Measurements from ENCODE around the gene ABR.
A peak's percentile ranks its signal among the peaks of the same experiment; 100 is the strongest.
"Not testable (repeated sequence)": the region's sequence is repeated elsewhere in the genome, so short reads cannot be mapped to it uniquely, and the experiment has no call there.

The ABR gene

DNA sequence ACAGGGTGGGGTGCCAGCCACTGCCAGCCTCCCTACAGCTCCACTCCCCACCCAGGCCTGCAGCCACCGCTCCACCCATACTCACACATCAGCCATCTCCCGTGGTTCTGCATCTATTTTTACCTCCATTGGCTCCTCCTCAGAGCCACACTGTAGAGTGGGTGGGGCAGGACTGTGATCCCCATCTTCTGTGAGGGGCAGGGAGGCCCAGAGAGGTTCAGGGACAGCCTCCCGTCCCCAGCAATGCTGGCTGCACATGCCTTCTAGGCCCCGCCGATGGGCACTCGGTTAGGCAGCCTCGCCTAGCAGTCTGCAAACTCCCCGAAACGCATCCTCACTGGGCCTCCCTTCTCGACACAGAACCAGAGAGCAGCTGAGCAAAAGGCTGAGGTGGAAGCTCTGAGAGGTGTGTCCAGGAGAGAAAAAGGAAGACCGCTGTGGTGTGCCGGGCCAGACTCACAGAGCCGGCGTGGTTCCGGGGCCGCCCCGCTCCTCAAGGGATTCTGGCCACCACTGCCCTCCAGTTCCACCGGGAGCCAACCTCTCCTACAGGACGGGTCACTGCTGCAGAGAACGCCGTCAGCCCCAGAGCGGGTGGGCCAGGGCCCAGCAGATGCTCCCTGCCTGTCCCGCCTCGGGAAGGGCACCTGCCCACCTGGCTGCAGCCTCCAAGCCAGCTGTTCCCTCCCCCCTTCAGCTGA lies 71.9 kb downstream of the ABR start:
- DNase-seq: no peak
- no peaks in the 10 kb centered on the region for H3K27me3 ChIP-seq (replicated peaks)
- H3K36me3 ChIP-seq (replicated peaks): peaks cover 3% of the 10 kb centered on the region
- in situ Hi-C loops (cut with HindIII; ENCODE audit: low pct_ligation_motif_present, low sequenced_read_pairs): no loop called here
- peak overlapping the region; percentile 75 for H3K4me3 ChIP-seq (ENCODE audit: low read depth, low read length)
- TF ChIP-seq, protein P1, sequence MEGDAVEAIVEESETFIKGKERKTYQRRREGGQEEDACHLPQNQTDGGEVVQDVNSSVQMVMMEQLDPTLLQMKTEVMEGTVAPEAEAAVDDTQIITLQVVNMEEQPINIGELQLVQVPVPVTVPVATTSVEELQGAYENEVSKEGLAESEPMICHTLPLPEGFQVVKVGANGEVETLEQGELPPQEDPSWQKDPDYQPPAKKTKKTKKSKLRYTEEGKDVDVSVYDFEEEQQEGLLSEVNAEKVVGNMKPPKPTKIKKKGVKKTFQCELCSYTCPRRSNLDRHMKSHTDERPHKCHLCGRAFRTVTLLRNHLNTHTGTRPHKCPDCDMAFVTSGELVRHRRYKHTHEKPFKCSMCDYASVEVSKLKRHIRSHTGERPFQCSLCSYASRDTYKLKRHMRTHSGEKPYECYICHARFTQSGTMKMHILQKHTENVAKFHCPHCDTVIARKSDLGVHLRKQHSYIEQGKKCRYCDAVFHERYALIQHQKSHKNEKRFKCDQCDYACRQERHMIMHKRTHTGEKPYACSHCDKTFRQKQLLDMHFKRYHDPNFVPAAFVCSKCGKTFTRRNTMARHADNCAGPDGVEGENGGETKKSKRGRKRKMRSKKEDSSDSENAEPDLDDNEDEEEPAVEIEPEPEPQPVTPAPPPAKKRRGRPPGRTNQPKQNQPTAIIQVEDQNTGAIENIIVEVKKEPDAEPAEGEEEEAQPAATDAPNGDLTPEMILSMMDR (IDR thresholded peaks at IDR 0.05; ENCODE audit: low read depth, low read length, missing control alignments): no peak
- H3K27ac ChIP-seq: no peak overlapping the region

DNA sequence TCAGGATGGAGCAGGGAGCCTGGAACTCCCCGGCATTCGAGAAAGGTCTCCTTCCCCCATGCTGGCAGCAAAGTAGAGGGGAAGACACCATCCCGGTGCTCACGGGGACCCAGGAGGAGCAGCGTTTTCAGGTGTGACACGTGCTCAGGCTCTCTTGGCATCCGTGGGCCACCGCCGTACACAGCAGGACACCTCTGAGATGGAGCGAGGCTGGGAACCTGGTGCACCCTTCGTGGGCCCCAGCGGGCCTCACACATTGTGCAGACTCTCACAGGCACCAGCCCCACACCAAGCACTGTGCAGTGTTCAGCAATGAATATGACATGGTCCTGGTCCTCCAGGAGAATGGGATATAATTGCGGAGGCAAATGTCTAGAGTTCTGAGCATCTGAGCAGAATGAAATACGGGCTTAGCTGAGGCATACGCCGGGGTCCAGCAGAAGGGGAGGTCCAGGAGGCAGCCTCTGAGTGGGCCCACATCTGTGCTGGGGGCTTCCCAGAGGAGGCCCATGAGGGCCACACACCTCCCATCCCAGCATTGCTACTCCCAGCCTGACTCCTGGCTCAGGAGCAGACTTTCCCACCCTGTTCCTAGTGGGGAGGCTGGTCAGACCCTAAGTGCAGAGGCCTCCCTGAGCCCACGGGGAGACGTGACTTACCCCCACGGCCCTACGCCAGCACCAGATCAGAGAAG lies 72.6 kb downstream of the ABR start:
- Histone ChIP-seq H3K27me3 (replicated peaks) (no peaks in the 10 kb centered on the region), H3K36me3 (replicated peaks) (peaks cover 3% of the 10 kb centered on the region), H3K27ac (no peak overlapping the region), H3K4me3 (ENCODE audit: low read depth, low read length) (peak overlapping the region; percentile 75)
- in situ Hi-C loops (cut with HindIII; ENCODE audit: low pct_ligation_motif_present, low sequenced_read_pairs): no loop called here
- no peak for DNase-seq
- TF ChIP-seq, protein P1 (IDR thresholded peaks at IDR 0.05; ENCODE audit: low read depth, low read length, missing control alignments): no peak

DNA sequence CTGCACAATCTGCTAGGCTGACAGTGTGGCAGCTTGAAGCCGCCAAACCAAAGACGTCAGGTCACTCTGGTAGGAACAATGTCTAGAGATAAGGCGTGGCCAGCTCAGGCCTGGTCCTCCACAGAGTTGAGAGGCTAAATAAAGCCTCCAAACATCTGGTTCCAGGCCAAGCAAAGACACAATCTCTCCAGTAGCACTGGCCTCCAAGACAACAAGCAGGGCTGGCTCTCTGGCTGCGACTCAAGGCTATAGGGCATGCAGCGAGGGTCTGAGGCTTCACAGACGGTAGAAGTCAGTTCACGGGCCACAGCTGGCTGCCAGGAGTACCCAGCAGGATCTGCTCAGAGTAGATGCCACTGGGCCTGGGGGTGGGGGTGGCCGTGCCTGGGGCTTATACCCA lies 75.6 kb downstream of the ABR start:
- Histone ChIP-seq H3K27ac (no peak overlapping the region), H3K27me3 (replicated peaks) (no peaks in the 10 kb centered on the region), H3K4me3 (ENCODE audit: low read depth, low read length) (no peak overlapping the region), H3K36me3 (replicated peaks) (peaks cover 7% of the 10 kb centered on the region)
- no peak for DNase-seq
- in situ Hi-C loops (cut with HindIII; ENCODE audit: low pct_ligation_motif_present, low sequenced_read_pairs): no loop called here
- TF ChIP-seq, protein P1 (IDR thresholded peaks at IDR 0.05; ENCODE audit: low read depth, low read length, missing control alignments): no peak

DNA sequence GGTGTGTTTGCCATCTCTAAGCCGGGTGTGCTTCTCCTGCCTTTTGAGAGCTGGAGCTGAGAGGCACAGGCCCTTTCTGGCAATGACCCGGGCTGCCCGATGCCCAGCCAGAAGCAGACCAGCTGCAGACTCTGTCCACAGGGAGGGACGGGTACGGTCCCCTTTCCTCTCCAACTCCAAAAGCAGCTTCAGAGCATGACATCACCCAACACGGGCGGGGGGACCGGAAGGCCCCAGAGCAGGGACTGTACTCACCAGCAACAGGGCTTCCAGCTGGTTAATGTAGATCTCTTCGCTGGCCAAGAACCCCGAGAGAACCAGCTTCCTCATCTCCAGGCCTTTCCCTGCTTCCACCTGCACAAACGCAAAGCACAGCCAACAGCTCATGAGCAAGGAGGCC lies 79.4 kb downstream of the ABR start:
- in situ Hi-C loops (cut with HindIII; ENCODE audit: low pct_ligation_motif_present, low sequenced_read_pairs): no loop called here
- TF ChIP-seq, protein P1 (IDR thresholded peaks at IDR 0.05; ENCODE audit: low read depth, low read length, missing control alignments): no peak
- H3K4me3 ChIP-seq (ENCODE audit: low read depth, low read length): no peak overlapping the region
- H3K36me3 ChIP-seq (replicated peaks): peaks cover 9% of the 10 kb centered on the region
- no peaks in the 10 kb centered on the region for H3K27me3 ChIP-seq (replicated peaks)
- no peak overlapping the region for H3K27ac ChIP-seq
- DNase-seq: no peak

DNA sequence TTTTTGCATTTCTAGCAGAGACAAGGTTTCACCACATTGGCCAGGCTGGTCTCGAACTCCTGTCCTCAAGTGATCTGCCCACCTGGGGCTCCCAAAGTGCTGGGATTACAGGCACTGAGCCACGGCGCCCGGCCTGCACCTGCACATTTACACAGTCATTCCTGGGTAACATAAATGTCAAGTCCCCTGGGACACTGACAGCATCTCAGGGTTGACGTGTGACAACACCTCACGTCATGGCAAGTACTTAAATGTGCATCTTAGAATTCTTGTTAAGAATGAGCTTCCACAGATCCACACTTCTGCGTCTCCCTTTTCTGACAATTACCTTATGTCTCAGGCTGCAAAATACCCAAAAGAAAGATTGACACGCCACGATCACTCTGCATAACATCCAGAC lies 80.5 kb downstream of the ABR start:
- DNase-seq: no peak
- peaks cover 13% of the 10 kb centered on the region for H3K36me3 ChIP-seq (replicated peaks)
- no peaks in the 10 kb centered on the region for H3K27me3 ChIP-seq (replicated peaks)
- no peak overlapping the region for H3K4me3 ChIP-seq (ENCODE audit: low read depth, low read length)
- no peak overlapping the region for H3K27ac ChIP-seq
- in situ Hi-C loops (cut with HindIII; ENCODE audit: low pct_ligation_motif_present, low sequenced_read_pairs): no loop called here
- TF ChIP-seq, protein P1 (IDR thresholded peaks at IDR 0.05; ENCODE audit: low read depth, low read length, missing control alignments): no peak

DNA sequence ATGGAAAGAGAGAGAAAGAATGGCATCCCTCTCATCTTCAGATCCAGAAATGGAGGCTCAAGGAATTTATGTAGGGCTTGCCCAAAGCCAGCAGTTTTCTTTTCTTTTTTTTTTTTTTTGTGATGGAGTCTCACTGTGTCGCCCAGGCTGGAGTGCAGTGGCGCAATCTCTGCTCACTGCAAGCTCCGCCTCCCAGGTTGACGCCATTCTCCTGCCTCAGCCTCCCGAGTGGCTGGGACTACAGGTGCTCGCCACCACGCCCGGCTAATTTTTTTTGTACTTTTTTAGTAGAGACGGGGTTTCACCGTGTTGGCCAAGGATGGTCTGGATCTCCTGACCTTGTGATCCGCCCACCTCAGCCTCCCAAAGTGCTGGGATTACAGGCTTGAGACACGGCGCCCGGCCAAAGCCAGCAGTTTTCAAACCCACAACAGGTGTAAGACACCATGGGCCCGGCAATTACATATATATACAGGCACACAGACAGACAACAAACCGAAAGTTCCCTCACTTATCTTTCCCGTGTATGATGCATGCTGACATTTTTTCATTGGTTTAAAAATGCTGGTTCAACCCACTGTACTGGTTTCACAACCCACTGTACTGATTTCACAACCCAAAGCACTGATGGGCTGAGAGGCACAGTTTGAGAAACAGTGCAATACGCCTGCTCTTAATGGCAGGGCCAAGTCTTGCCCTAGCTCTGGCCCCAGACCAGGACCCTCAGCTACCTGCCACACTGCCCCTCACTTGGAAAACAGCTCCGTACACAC lies 81.6 kb downstream of the ABR start:
- H3K27ac ChIP-seq; H3K27me3 ChIP-seq (replicated peaks); DNase-seq; H3K4me3 ChIP-seq (ENCODE audit: low read depth, low read length); in situ Hi-C loops (cut with HindIII; ENCODE audit: low pct_ligation_motif_present, low sequenced_read_pairs): not testable (repeated sequence)
- H3K36me3 ChIP-seq (replicated peaks): peaks cover 13% of the 10 kb centered on the region

Data from brain microvascular endothelial cell (primary cell).